ENCODE results near the gene CFAP251. TPM values are rescaled to one million over a fixed set of nuclear protein-coding genes. Genes with fewer than 3 reads are reported as not detected.

The CFAP251 gene
- polyA plus RNA-seq, 1 donor (not counting 4 experiments of a cell fraction or from before 2014, with no cell fraction given) = 74.2 TPM

DNA sequence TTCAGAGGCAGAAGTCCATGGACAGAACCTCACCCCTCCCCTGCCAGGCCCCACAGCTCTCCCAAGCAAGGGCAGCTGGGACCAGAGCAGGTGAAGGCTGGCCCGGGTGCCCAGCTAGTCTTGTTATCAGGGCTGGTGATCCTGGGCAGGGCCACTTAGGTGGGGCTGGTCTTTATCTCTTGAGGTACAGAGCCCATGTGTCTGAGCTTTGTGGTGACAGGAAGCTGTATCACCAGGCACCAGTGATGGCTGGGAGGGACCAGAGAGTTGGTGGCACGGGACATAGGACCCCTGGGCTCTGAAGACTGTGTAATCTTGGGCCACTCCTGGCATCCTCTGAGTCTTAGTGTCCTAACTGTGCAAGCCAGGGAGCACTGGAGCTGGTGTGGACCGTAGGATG is 46.9 kb upstream of the CFAP251 start:
- dilution Hi-C loops (cut with MboI; ENCODE audit: extremely low pct_ligation_motif_present, low sequenced_read_pairs) = no loop called here

DNA sequence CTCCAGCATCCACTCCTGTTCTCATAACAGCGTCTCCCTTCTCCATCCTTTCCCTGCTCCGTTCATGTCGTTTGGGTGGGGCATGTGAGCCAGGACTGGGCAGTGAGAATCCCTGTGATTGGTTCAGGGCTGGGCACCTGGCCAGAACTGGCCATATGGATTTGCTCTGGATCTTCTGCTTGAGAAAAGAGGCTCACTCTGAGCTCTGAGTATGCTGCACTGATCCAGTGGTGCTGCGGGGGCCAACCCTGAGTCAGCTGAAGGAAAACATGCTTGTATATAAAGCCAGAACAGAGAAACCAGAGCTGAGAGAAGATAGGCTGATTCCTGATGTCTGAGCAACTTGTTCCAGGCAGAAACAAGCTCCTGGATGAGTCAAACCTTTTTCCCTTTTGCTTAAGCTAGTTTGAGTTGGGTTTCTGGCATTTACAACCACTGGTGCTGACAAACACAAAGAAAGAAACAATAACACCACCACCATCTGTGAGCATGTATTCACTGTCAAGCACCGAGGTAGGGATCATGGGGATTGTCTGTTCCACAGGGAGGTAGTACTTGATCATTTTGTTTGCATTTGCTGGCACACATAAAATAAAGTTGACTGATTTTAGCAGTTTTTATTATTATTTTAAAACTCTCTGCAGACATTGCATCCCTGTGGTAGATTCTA is 45.7 kb upstream of the CFAP251 start:
- Histone ChIP-seq H3K9me3 (ENCODE audit: control insufficient read depth, low read depth, low read length) (no peaks in the 10 kb centered on the region), H3K4me3 (ENCODE audit: control insufficient read depth in 2 of 3, extremely low read depth in 1 of 3, insufficient read depth in 2 of 3, low read depth in 1 of 3, low read length in 3 of 3) (no peak overlapping the region), H3K4me2 (ENCODE audit: control insufficient read depth, extremely low read depth, insufficient read depth, low read depth, low read length) (no peak overlapping the region), H3K4me1 (ENCODE audit: control insufficient read depth, extremely low read depth, insufficient read depth, low read length) (peaks cover 7% of the 10 kb centered on the region), H3K9ac (ENCODE audit: control insufficient read depth, extremely low read depth, insufficient read depth, low read length) (no peak overlapping the region), H3K27ac (ENCODE audit: control insufficient read depth, insufficient read depth, low read length) (no peak overlapping the region), H2AFZ (ENCODE audit: control insufficient read depth, low read length) (peak overlapping the region; percentile 37), H3K9me1 (ENCODE audit: control insufficient read depth, extremely low read depth, insufficient read depth, low read length) (no peaks in the 10 kb centered on the region), H3K36me3 (ENCODE audit: control insufficient read depth in 2 of 2, extremely low read depth in 1 of 2, insufficient read depth in 2 of 2, low read length in 2 of 2) (no peaks in the 10 kb centered on the region), H3K27me3 (ENCODE audit: control insufficient read depth, extremely low read depth, insufficient read depth, low read length) (no peaks in the 10 kb centered on the region), H3K79me2 (ENCODE audit: control insufficient read depth, insufficient read depth, low read length) (no peaks in the 10 kb centered on the region), H4K20me1 (ENCODE audit: control insufficient read depth, extremely low read depth, insufficient read depth, low read length) (no peaks in the 10 kb centered on the region)
- TF ChIP-seq, protein P1, sequence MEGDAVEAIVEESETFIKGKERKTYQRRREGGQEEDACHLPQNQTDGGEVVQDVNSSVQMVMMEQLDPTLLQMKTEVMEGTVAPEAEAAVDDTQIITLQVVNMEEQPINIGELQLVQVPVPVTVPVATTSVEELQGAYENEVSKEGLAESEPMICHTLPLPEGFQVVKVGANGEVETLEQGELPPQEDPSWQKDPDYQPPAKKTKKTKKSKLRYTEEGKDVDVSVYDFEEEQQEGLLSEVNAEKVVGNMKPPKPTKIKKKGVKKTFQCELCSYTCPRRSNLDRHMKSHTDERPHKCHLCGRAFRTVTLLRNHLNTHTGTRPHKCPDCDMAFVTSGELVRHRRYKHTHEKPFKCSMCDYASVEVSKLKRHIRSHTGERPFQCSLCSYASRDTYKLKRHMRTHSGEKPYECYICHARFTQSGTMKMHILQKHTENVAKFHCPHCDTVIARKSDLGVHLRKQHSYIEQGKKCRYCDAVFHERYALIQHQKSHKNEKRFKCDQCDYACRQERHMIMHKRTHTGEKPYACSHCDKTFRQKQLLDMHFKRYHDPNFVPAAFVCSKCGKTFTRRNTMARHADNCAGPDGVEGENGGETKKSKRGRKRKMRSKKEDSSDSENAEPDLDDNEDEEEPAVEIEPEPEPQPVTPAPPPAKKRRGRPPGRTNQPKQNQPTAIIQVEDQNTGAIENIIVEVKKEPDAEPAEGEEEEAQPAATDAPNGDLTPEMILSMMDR (optimal IDR thresholded peaks at IDR 0.05 in 1 of 3, IDR thresholded peaks at IDR 0.05 in 1 of 3, conservative IDR thresholded peaks at IDR 0.05 in 1 of 3; ENCODE audit: extremely low read depth in 1 of 3, insufficient read depth in 2 of 3, low read length in 3 of 3) = no peak
- no peak for TF ChIP-seq EZH2 (IDR thresholded peaks at IDR 0.05; ENCODE audit: low read length)
- FAIRE-seq = peak; percentile 73
- DNase-seq (ENCODE audit: low read depth, low spot score) = no peak
- dilution Hi-C loops (cut with MboI; ENCODE audit: extremely low pct_ligation_motif_present, low sequenced_read_pairs) = no loop called here

More for the DNA sequence above, 46.9 kb upstream of the CFAP251 start:
- no peak overlapping the region for H3K9ac ChIP-seq (ENCODE audit: control insufficient read depth, extremely low read depth, insufficient read depth, low read length)
- H3K4me3 ChIP-seq (ENCODE audit: control insufficient read depth in 2 of 3, extremely low read depth in 1 of 3, insufficient read depth in 2 of 3, low read depth in 1 of 3, low read length in 3 of 3) = no peak overlapping the region
- TF ChIP-seq, protein P1 (optimal IDR thresholded peaks at IDR 0.05 in 1 of 3, IDR thresholded peaks at IDR 0.05 in 1 of 3, conservative IDR thresholded peaks at IDR 0.05 in 1 of 3; ENCODE audit: extremely low read depth in 1 of 3, insufficient read depth in 2 of 3, low read length in 3 of 3) = no peak
- H3K79me2 ChIP-seq (ENCODE audit: control insufficient read depth, insufficient read depth, low read length) = no peaks in the 10 kb centered on the region
- no peaks in the 10 kb centered on the region for H3K9me1 ChIP-seq (ENCODE audit: control insufficient read depth, extremely low read depth, insufficient read depth, low read length)
- H3K9me3 ChIP-seq (ENCODE audit: control insufficient read depth, low read depth, low read length) = no peaks in the 10 kb centered on the region
- no peaks in the 10 kb centered on the region for H3K27me3 ChIP-seq (ENCODE audit: control insufficient read depth, extremely low read depth, insufficient read depth, low read length)
- H3K27ac ChIP-seq (ENCODE audit: control insufficient read depth, insufficient read depth, low read length) = no peak overlapping the region
- no peak overlapping the region for H2AFZ ChIP-seq (ENCODE audit: control insufficient read depth, low read length)
- no peaks in the 10 kb centered on the region for H4K20me1 ChIP-seq (ENCODE audit: control insufficient read depth, extremely low read depth, insufficient read depth, low read length)
- peaks cover 7% of the 10 kb centered on the region for H3K4me1 ChIP-seq (ENCODE audit: control insufficient read depth, extremely low read depth, insufficient read depth, low read length)
- H3K36me3 ChIP-seq (ENCODE audit: control insufficient read depth in 2 of 2, extremely low read depth in 1 of 2, insufficient read depth in 2 of 2, low read length in 2 of 2) = no peaks in the 10 kb centered on the region
- no peak overlapping the region for H3K4me2 ChIP-seq (ENCODE audit: control insufficient read depth, extremely low read depth, insufficient read depth, low read depth, low read length)
- DNase-seq (ENCODE audit: low read depth, low spot score) = no peak
- FAIRE-seq = no peak
